Parathyroid adenoma (tissue), 2 donors: Measurements from ENCODE around the gene OR10AG1.

Experiments
- H2AFZ ChIP-seq: fragments of 300-600 bp; sonication (generic); one replicate; pipeline ENCODE4 v1.7.0; 2017; ENCODE audit warnings: antibody characterized with exemption, mild to moderate bottlenecking
- H3K27ac ChIP-seq: fragments of 300-600 bp; sonication (generic); one replicate; pipeline ENCODE4 v1.7.0; 2017
- H3K27me3 ChIP-seq: fragments of 300-600 bp; sonication (generic); one replicate; pipeline ENCODE4 v1.7.0; 2017; ENCODE audit warnings: low read length; ENCODE audit not compliant: control insufficient read depth, insufficient read depth
- H3K36me3 ChIP-seq: fragments of 300-600 bp; sonication (generic); one replicate; pipeline ENCODE4 v1.7.0; 2017; ENCODE audit warnings: low read length; ENCODE audit not compliant: control insufficient read depth, insufficient read depth
- H3K4me1 ChIP-seq: fragments of 300-600 bp; sonication (generic); one replicate; pipeline ENCODE4 v1.7.0; 2017; ENCODE audit warnings: control low read depth
- H3K4me2 ChIP-seq: fragments of 300-600 bp; sonication (generic); one replicate; pipeline ENCODE4 v1.7.0; 2017; ENCODE audit warnings: low read length
- H3K4me3 ChIP-seq: fragments of 300-600 bp; sonication (generic); one replicate; pipeline ENCODE4 v1.7.0; 2017; ENCODE audit warnings: low read depth, low read length
- H3K79me2 ChIP-seq: fragments of 300-600 bp; sonication (generic); one replicate; pipeline ENCODE4 v1.7.0; 2017; ENCODE audit warnings: control low read depth
- H3K9ac ChIP-seq: fragments of 300-600 bp; sonication (generic); one replicate; pipeline ENCODE4 v1.7.0; 2017; ENCODE audit warnings: mild to moderate bottlenecking
- H3K9me3 ChIP-seq: fragments of 300-600 bp; sonication (generic); one replicate; pipeline ENCODE4 v1.7.0; 2017; ENCODE audit warnings: low read length; ENCODE audit not compliant: control insufficient read depth
- TF ChIP-seq, protein P1 (sequence below): fragments of 300-600 bp; sonication (generic); IDR thresholded peaks from one replicate; pipeline ENCODE4 v1.7.0; 2017; ENCODE audit warnings: antibody characterized with exemption, mild to moderate bottlenecking
- donor health status: primary hyperparathyroidism.

Gene OR10AG1

GRCh38 chr11:55967914-55968313 is 1.8 kb downstream of the OR10AG1 start:
- no peaks in the 10 kb centered on the region for H3K27me3 ChIP-seq
- no peak overlapping the region for H3K4me2 ChIP-seq
- H3K9ac ChIP-seq, result no peak overlapping the region

DNA sequence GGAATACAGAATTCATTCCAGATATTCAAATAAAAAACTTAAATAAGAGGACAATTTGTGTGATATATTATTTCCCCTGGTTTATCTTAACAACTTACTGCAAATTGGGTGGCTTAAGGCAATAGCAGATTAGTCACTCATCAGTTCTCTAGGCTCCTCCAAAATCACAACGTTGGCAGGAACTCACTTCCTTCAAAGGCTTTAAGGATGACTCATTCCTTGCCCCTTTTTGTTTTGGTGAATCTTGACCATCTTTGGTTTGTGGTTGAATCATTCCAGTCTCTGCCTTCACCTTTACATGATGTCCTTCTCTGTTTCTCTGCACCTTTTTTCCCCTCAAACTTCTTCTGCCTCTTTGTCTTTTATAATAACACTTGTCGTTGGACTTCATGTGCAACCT is 3.4 kb downstream of the OR10AG1 start:
- no peaks in the 10 kb centered on the region for H3K27me3 ChIP-seq
- no peak overlapping the region for H3K4me2 ChIP-seq
- H3K27ac ChIP-seq, result no peak overlapping the region
- no peaks in the 10 kb centered on the region for H3K79me2 ChIP-seq
- no peaks in the 10 kb centered on the region for H3K36me3 ChIP-seq
- no peak overlapping the region for H3K9ac ChIP-seq
- H3K4me1 ChIP-seq, result no peaks in the 10 kb centered on the region
- no peaks in the 10 kb centered on the region for H3K9me3 ChIP-seq
- H3K4me3 ChIP-seq, result no peak overlapping the region
- no peak overlapping the region for H2AFZ ChIP-seq
- TF ChIP-seq, protein P1, sequence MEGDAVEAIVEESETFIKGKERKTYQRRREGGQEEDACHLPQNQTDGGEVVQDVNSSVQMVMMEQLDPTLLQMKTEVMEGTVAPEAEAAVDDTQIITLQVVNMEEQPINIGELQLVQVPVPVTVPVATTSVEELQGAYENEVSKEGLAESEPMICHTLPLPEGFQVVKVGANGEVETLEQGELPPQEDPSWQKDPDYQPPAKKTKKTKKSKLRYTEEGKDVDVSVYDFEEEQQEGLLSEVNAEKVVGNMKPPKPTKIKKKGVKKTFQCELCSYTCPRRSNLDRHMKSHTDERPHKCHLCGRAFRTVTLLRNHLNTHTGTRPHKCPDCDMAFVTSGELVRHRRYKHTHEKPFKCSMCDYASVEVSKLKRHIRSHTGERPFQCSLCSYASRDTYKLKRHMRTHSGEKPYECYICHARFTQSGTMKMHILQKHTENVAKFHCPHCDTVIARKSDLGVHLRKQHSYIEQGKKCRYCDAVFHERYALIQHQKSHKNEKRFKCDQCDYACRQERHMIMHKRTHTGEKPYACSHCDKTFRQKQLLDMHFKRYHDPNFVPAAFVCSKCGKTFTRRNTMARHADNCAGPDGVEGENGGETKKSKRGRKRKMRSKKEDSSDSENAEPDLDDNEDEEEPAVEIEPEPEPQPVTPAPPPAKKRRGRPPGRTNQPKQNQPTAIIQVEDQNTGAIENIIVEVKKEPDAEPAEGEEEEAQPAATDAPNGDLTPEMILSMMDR, result no peak

More at GRCh38 chr11:55967914-55968313, 1.8 kb downstream of the OR10AG1 start:
- Histone ChIP-seq H3K4me3 (no peak overlapping the region), H3K36me3 (no peaks in the 10 kb centered on the region), H3K9me3 (no peaks in the 10 kb centered on the region), H3K79me2 (no peaks in the 10 kb centered on the region), H3K27ac (no peak overlapping the region), H2AFZ (no peak overlapping the region), H3K4me1 (no peaks in the 10 kb centered on the region)
- TF ChIP-seq, protein P1, result no peak

GRCh38 chr11:55956521-55956920 is 13.2 kb downstream of the OR10AG1 start:
- H3K9me3 ChIP-seq, result no peaks in the 10 kb centered on the region
- no peaks in the 10 kb centered on the region for H3K4me1 ChIP-seq
- TF ChIP-seq, protein P1, result no peak
- H3K36me3 ChIP-seq, result no peaks in the 10 kb centered on the region
- H3K9ac ChIP-seq, result no peak overlapping the region
- no peak overlapping the region for H3K27ac ChIP-seq
- H3K4me2 ChIP-seq, result no peak overlapping the region
- H3K27me3 ChIP-seq, result no peaks in the 10 kb centered on the region
- no peak overlapping the region for H3K4me3 ChIP-seq
- H2AFZ ChIP-seq, result no peak overlapping the region
- no peaks in the 10 kb centered on the region for H3K79me2 ChIP-seq

- H3K27ac ChIP-seq, result no peak overlapping the region
- H3K36me3 ChIP-seq, result no peaks in the 10 kb centered on the region
- H3K9me3 ChIP-seq, result no peaks in the 10 kb centered on the region
- H3K9ac ChIP-seq, result no peak overlapping the region
- H3K79me2 ChIP-seq, result no peaks in the 10 kb centered on the region
- H3K4me3 ChIP-seq, result no peak overlapping the region
- no peaks in the 10 kb centered on the region for H3K27me3 ChIP-seq
- no peaks in the 10 kb centered on the region for H3K4me1 ChIP-seq
- no peak overlapping the region for H3K4me2 ChIP-seq
- no peak overlapping the region for H2AFZ ChIP-seq
- TF ChIP-seq, protein P1, result no peak
Observed at GRCh38 chr11:55949330-55949729, 20.4 kb downstream of the OR10AG1 start.

- Histone ChIP-seq H3K27me3 (no peaks in the 10 kb centered on the region), H3K9me3 (no peaks in the 10 kb centered on the region), H3K27ac (no peak overlapping the region), H3K4me3 (no peak overlapping the region), H2AFZ (no peak overlapping the region), H3K36me3 (no peaks in the 10 kb centered on the region), H3K79me2 (no peaks in the 10 kb centered on the region), H3K9ac (no peak overlapping the region), H3K4me1 (no peaks in the 10 kb centered on the region), H3K4me2 (no peak overlapping the region)
- TF ChIP-seq, protein P1, result no peak
Observed at GRCh38 chr11:55942785-55943392, 26.9 kb downstream of the OR10AG1 start.
